ENCODE data around the gene MIDN. TPM values are rescaled to one million over a fixed set of nuclear protein-coding genes. Genes with fewer than 3 reads are reported as not detected.
A peak's percentile ranks its signal among the peaks of the same experiment; 100 is the strongest.

Gene MIDN
- total and polyA plus RNA-seq, 10 of the 15 experiments (the other 5 are each of a cell fraction or from before 2014, with no cell fraction given), result 0.38 to 51.5 (median 7.2) TPM

DNA sequence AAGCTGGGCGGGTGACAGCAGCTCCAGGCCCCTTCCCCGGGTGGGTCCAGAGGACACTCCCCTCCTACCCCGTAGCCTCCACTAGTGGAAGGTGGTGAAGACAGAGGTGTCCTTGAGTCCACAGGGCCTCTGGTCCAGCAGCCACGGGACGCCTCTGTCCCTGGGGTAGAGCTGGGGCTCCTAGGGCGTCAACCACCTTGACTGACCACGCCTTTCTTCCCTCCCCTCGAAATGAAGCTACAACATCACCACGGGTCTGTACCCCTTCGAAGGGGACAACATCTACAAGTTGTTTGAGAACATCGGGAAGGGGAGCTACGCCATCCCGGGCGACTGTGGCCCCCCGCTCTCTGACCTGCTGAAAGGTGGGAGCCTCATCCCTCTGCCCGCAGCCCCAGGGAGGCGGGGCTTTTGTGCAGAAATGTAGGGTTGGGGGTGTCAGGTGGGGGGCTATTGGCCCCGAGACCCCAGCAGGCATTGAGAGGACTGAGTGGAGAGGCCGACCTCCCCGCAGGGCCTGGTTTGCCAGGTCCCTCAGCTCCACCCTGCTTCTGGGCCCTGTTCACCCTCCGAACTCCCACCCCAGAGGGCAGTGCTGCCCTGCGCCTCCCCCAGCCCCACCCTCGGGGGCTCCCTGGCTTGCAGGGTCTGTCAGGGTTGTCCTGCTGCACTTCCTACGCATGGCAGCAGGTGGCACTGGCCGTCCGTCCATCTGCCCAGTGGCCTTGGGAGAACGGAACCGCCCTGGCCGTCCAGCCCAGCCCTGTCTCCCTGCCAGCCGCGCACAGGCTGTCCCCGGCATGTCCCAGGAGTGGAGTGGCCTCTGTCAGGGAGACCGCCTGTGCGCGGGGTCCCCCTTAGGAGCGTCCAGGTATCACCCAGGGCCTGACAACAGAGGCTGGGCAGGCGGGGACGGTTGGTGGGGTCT is 27.1 kb upstream of the MIDN start:
- H4K20me1 ChIP-seq (ENCODE audit: control insufficient read depth, insufficient read depth), result no peaks in the 10 kb centered on the region
- no peak overlapping the region for H3K4me3 ChIP-seq
- H3K9me3 ChIP-seq (replicated peaks; ENCODE audit: control insufficient read depth, insufficient read depth, low read length), result no peaks in the 10 kb centered on the region
- H3K36me3 ChIP-seq (ENCODE audit: control insufficient read depth in 2 of 2, insufficient read depth in 2 of 2, low read length in 1 of 2), result peaks cover 3 to 22% of the 10 kb centered on the region in 2 experiments; a peak in 3 of 4 replicates
- no peak overlapping the region for H3K4me2 ChIP-seq (ENCODE audit: control insufficient read depth, insufficient read depth)
- in situ Hi-C loops (cut with MboI), result no loop called here
- RAD21 ChIA-PET (ENCODE audit: unreplicated experiment), result interaction anchor here (1.0 kb wide), 1 partner anchor 17 kb away, joined by 3 read pairs; no protein-coding TSS in a partner anchor
- H3K79me2 ChIP-seq (ENCODE audit: control insufficient read depth, insufficient read depth, low read length), result peaks cover 6% of the 10 kb centered on the region
- no peak overlapping the region for H2AFZ ChIP-seq (ENCODE audit: control insufficient read depth, low read depth, low read length)
- no TSS peak for BruUV-seq (replicated peaks)
- H3K9ac ChIP-seq (ENCODE audit: control insufficient read depth, insufficient read depth, low read length), result no peak overlapping the region
- SMC1A ChIA-PET (ENCODE audit: uncharacterized antibody, unreplicated experiment), result no interaction called here
- ATAC-seq (peak; percentile 37; the same call in 2 of the 3 replicates), DNase-seq (ENCODE audit: low read depth, low spot score) (no peak), FAIRE-seq (no peak)
- H3K4me1 ChIP-seq (ENCODE audit: control insufficient read depth, insufficient read depth, low read length), result no peaks in the 10 kb centered on the region
- H3K27me3 ChIP-seq (replicated peaks in 1 of 2; ENCODE audit: control insufficient read depth in 2 of 2, insufficient read depth in 2 of 2, low read length in 1 of 2), result no peaks in the 10 kb centered on the region
- CTCF ChIA-PET, result interaction anchor here (0.5 to 1.4 kb wide), 3 partner anchors 23 to 29 kb away, joined by 3 to 6 read pairs (median 3); no protein-coding TSS in a partner anchor
- TF ChIP-seq STAT1 (conservative IDR thresholded peaks at IDR 0.05), result no peak
- TF ChIP-seq, protein P1, sequence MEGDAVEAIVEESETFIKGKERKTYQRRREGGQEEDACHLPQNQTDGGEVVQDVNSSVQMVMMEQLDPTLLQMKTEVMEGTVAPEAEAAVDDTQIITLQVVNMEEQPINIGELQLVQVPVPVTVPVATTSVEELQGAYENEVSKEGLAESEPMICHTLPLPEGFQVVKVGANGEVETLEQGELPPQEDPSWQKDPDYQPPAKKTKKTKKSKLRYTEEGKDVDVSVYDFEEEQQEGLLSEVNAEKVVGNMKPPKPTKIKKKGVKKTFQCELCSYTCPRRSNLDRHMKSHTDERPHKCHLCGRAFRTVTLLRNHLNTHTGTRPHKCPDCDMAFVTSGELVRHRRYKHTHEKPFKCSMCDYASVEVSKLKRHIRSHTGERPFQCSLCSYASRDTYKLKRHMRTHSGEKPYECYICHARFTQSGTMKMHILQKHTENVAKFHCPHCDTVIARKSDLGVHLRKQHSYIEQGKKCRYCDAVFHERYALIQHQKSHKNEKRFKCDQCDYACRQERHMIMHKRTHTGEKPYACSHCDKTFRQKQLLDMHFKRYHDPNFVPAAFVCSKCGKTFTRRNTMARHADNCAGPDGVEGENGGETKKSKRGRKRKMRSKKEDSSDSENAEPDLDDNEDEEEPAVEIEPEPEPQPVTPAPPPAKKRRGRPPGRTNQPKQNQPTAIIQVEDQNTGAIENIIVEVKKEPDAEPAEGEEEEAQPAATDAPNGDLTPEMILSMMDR (IDR thresholded peaks at IDR 0.05 in 2 of 3, conservative IDR thresholded peaks at IDR 0.05 in 1 of 3; ENCODE audit: control insufficient read depth in 2 of 3, extremely low read depth in 1 of 3, insufficient read depth in 1 of 3, low read depth in 3 of 3, low read length in 3 of 3), result peak; percentile 26 to 55 (median 33); a peak in 4 of 6 replicates
- POLR2A ChIA-PET, result no interaction called here
- intact Hi-C loops (cut with micrococcal nuclease; ENCODE audit: unreplicated experiment), result no loop called here
- 90% methylated on average over 31 of the region's 38 CpGs for WGBS (ENCODE audit: insufficient coverage, insufficient replicate concordance, low lambda C conversion rate, missing lambda C conversion rate)
- no peak overlapping the region for H3K27ac ChIP-seq (ENCODE audit: control insufficient read depth, insufficient read depth)

DNA sequence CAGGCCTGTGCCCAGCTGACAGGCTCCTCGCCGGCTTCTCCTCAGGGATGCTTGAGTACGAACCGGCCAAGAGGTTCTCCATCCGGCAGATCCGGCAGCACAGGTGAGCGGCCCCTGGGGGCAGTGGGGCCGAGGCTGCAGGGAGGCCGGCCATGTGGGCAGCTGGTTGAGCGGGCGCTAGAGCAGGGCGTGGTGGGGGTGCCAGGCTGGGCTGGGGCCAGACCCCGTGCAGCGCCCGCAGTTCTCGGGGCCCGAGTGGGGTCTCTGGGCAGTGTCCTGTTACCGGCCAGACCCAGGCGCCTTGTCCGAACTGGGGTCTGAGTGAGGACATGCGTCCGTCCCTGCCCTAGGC is 26.5 kb upstream of the MIDN start:
- RAD21 ChIA-PET (ENCODE audit: unreplicated experiment), result no interaction called here
- Histone ChIP-seq H3K27ac (ENCODE audit: control insufficient read depth, insufficient read depth) (no peak overlapping the region), H3K4me2 (ENCODE audit: control insufficient read depth, insufficient read depth) (no peak overlapping the region), H3K4me1 (ENCODE audit: control insufficient read depth, insufficient read depth, low read length) (no peaks in the 10 kb centered on the region), H3K36me3 (ENCODE audit: control insufficient read depth in 2 of 2, insufficient read depth in 2 of 2, low read length in 1 of 2) (peaks cover 3 to 24% of the 10 kb centered on the region in 2 experiments; a peak in 3 of 4 replicates), H3K27me3 (replicated peaks in 1 of 2; ENCODE audit: control insufficient read depth in 2 of 2, insufficient read depth in 2 of 2, low read length in 1 of 2) (no peaks in the 10 kb centered on the region), H3K4me3 (no peak overlapping the region), H2AFZ (ENCODE audit: control insufficient read depth, low read depth, low read length) (no peak overlapping the region), H4K20me1 (ENCODE audit: control insufficient read depth, insufficient read depth) (no peaks in the 10 kb centered on the region), H3K79me2 (ENCODE audit: control insufficient read depth, insufficient read depth, low read length) (peaks cover 3% of the 10 kb centered on the region), H3K9me3 (replicated peaks; ENCODE audit: control insufficient read depth, insufficient read depth, low read length) (no peaks in the 10 kb centered on the region), H3K9ac (ENCODE audit: control insufficient read depth, insufficient read depth, low read length) (no peak overlapping the region)
- no peak for TF ChIP-seq NFXL1 (IDR thresholded peaks at IDR 0.05; ENCODE audit: borderline replicate concordance)
- TF ChIP-seq SMARCA5 (IDR thresholded peaks at IDR 0.05), result no peak
- TF ChIP-seq CEBPB (IDR thresholded peaks at IDR 0.05; ENCODE audit: borderline replicate concordance in 1 of 2, low read depth in 2 of 2, low read length in 2 of 2), result no peak
- no TSS peak for BruUV-seq (replicated peaks)
- in situ Hi-C loops (cut with MboI) (no loop called here), intact Hi-C loops (cut with micrococcal nuclease; ENCODE audit: unreplicated experiment) (no loop called here)
- FAIRE-seq (no peak), DNase-seq (ENCODE audit: low read depth, low spot score) (no peak), ATAC-seq (no peak)
- POLR2A ChIA-PET, result no interaction called here
- WGBS (ENCODE audit: insufficient coverage, insufficient replicate concordance, low lambda C conversion rate, missing lambda C conversion rate), result 94% methylated on average over 20 of the region's 22 CpGs
- SMC1A ChIA-PET (ENCODE audit: uncharacterized antibody, unreplicated experiment), result no interaction called here
- CTCF ChIA-PET, result no interaction called here

Measured in GM12878 (cell line).